Upper lobe of left lung (tissue), 6 donors: ENCODE measurements around the gene KLHDC8A. TPM values are rescaled to one million over a fixed set of nuclear protein-coding genes. Genes with fewer than 3 reads are reported as not detected.
"Not testable (repeated sequence)": the region's sequence is repeated elsewhere in the genome, so short reads cannot be mapped to it uniquely, and the experiment has no call there.

ENCODE experiments used
- ATAC-seq, 2 donors: fragments of 200-7000 bp; cut with Tn5 transposase; one replicate each; pipeline ENCODE4 v1.9.1; 2022; ENCODE audit warnings: mild to moderate bottlenecking in 2 of 2, moderate library complexity in 2 of 2; ENCODE audit not compliant: low FRiP score in 2 of 2
- DNase-seq, 2 donors: peaks; one replicate each; pipeline ENCODE4 v3.0.0-alpha.2; 2019 to 2020
- H3K27ac ChIP-seq, 4 donors: fragments of 200-600 bp; sonication (generic); one replicate each; pipeline ENCODE4 v1.5.1; 2016 to 2019
- H3K27me3 ChIP-seq, 4 donors: fragments of 200-600 bp; sonication (generic); one replicate each; pipeline ENCODE4 v1.5.1; 2017 to 2019
- H3K36me3 ChIP-seq, 4 donors: fragments of 200-600 bp; sonication (generic); one replicate each; pipeline ENCODE4 v1.5.1; 2016 to 2019
- H3K4me1 ChIP-seq, 4 donors: fragments of 200-600 bp; sonication (generic); one replicate each; pipeline ENCODE4 v1.5.1; 2018 to 2019
- H3K4me3 ChIP-seq, 4 donors: fragments of 200-600 bp; sonication (generic); one replicate each; pipeline ENCODE4 v1.5.1; 2017 to 2019; ENCODE audit warnings: mild to moderate bottlenecking in 2 of 4, moderate library complexity in 1 of 4
- H3K9me3 ChIP-seq, 4 donors: fragments of 200-600 bp; sonication (generic); one replicate each; pipeline ENCODE4 v1.5.1; 2018 to 2019
- CTCF ChIP-seq, 6 experiments: fragments of 450-650 bp in 4 of 6; fragments of 200-600 bp in 2 of 6; sonication (generic) in 2 of 6; IDR thresholded peaks; one replicate each; pipeline ENCODE4 v1.5.1; 2016 to 2019; ENCODE audit warnings: antibody characterized with exemption in 6 of 6
- EP300 ChIP-seq, 4 donors: sonication (generic); formaldehyde crosslinking; IDR thresholded peaks; one replicate each; pipeline ENCODE4 v1.5.1; 2017; ENCODE audit warnings: antibody characterized with exemption in 4 of 4, control low read depth in 2 of 4
- POLR2A ChIP-seq, 4 donors: fragments of 450-650 bp; IDR thresholded peaks; one replicate each; pipeline ENCODE4 v1.5.1; 2016 to 2017; ENCODE audit warnings: antibody characterized with exemption in 4 of 4, mild to moderate bottlenecking in 2 of 4
- POLR2AphosphoS5 ChIP-seq, 2 donors: sonication (generic); formaldehyde crosslinking; IDR thresholded peaks; one replicate each; pipeline ENCODE4 v1.5.1; 2017; ENCODE audit warnings: antibody characterized with exemption in 2 of 2
- WGBS, 2 donors: methylation state at CpG; one replicate each; pipeline ENCODE4 v1.1.5; 2017 to 2018; 5-methylcytosine and 5-hydroxymethylcytosine counted together
- total RNA-seq, 6 donors: library from RNA; depleted of rRNA in 4 of 6; stranded (reverse); fragments of >200 nt in 4 of 6; gene quantifications; one replicate each; pipeline versions ENCODE4 v1.1.0 to v1.2.1, GENCODE V29; 2016 to 2021
- donor health status: DM: no; HTN: no; CAD: no; lungs with moderate emphysema.
- donor health status: DM: no; HTN: yes; CAD: no; lungs with severe emphysema.

Gene KLHDC8A
- total RNA-seq, 6 donors from 2014 or later: 0.34 to 1.7 (median 0.37) TPM; not detected in 3

DNA sequence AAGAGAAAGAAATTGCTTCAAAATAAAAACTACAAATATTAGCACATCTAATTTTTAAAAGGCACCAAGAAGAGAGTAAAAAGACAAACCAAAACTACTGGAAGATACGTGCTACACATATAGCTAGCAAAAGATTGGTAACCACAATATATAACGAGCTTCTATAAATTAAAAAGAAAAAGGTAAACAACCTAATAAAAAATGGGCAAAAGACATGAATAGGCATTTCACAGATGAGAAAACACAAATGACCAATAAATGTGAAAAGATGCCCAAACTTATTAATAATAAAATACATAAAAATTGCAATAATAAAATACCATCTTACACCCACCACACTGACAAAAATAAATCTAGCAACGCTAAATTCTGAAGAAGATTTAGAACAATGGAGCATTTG lies 38.9 kb upstream of the KLHDC8A start:
- H3K4me3 ChIP-seq: no peak overlapping the region
- ATAC-seq: no peak
- H3K27me3 ChIP-seq: no peaks in the 10 kb centered on the region
- H3K36me3 ChIP-seq: no peaks in the 10 kb centered on the region
- TF ChIP-seq CTCF (IDR thresholded peaks at IDR 0.05) (no peak), POLR2A (IDR thresholded peaks at IDR 0.05) (no peak), POLR2AphosphoS5 (IDR thresholded peaks at IDR 0.05) (no peak), EP300 (IDR thresholded peaks at IDR 0.05) (no peak)
- H3K27ac ChIP-seq: no peak overlapping the region
- no peak for DNase-seq
- H3K9me3 ChIP-seq: no peaks in the 10 kb centered on the region
- no peaks in the 10 kb centered on the region for H3K4me1 ChIP-seq
- 76 to 82% methylated on average over 3 of the region's 3 CpGs for WGBS, 2 donors

DNA sequence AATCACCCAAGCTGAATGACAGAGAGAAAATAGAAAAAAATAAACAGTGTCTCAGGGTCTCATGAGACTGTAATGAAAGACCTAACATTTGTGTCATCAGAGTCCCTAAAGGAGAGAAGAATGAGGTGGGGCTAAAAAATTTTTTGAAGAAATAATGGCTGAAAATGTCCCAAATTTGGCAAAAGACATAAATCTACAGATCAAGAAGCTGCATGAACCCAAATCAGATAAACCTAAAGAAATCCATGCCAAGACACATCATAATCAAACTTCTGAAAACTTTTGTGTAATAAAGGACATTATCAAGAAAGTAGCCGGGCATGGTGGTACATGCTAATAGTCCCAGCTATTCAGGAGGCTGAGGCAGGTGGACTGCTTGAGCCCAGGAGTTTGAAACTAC lies 35.9 kb upstream of the KLHDC8A start:
- Histone ChIP-seq H3K27ac (no peak overlapping the region), H3K9me3 (no peaks in the 10 kb centered on the region), H3K27me3 (no peaks in the 10 kb centered on the region), H3K4me3 (no peak overlapping the region), H3K36me3 (no peaks in the 10 kb centered on the region), H3K4me1 (no peaks in the 10 kb centered on the region)
- TF ChIP-seq POLR2AphosphoS5 (IDR thresholded peaks at IDR 0.05) (no peak), EP300 (IDR thresholded peaks at IDR 0.05) (no peak), POLR2A (IDR thresholded peaks at IDR 0.05) (no peak), CTCF (IDR thresholded peaks at IDR 0.05) (no peak)
- DNase-seq (no peak), ATAC-seq (no peak)
- WGBS, 2 donors: 66 to 74% methylated on average over 1 of the region's 1 CpG

- WGBS, 2 donors: 89 to 94% methylated on average over 7 of the region's 7 CpGs
- Histone ChIP-seq H3K27me3 (no peaks in the 10 kb centered on the region), H3K9me3 (no peaks in the 10 kb centered on the region), H3K27ac (no peak overlapping the region), H3K36me3 (no peaks in the 10 kb centered on the region), H3K4me1 (no peaks in the 10 kb centered on the region), H3K4me3 (no peak overlapping the region)
- TF ChIP-seq POLR2AphosphoS5 (IDR thresholded peaks at IDR 0.05) (no peak), EP300 (IDR thresholded peaks at IDR 0.05) (no peak), CTCF (IDR thresholded peaks at IDR 0.05) (no peak), POLR2A (IDR thresholded peaks at IDR 0.05) (no peak)
- ATAC-seq: no peak
- peak in 1 of 2 donors; percentile 22 for DNase-seq
These were observed 34.7 kb upstream of the KLHDC8A start for GRCh38 chr1:205391386-205391785.

DNA sequence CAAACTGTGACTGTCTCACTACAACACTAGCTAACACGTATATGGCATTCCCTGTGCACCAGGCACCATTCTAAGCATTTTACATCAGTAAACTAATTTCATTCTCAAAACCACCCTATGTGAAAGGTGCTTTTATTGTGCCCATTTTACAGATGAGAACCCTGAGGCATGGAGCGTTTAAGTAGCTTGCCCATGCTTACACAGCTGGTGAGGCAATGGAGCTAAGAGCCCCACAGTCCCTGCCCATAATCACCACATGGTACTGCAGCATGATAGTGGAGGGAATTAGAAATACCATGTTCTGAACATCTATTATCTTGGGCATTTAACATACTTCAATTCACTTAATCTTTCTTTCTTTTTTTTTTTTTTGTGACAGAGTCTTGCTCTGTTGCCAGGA lies 31.1 kb upstream of the KLHDC8A start:
- Histone ChIP-seq H3K27ac (no peak overlapping the region), H3K9me3 (no peaks in the 10 kb centered on the region), H3K4me3 (no peak overlapping the region), H3K27me3 (no peaks in the 10 kb centered on the region), H3K36me3 (no peaks in the 10 kb centered on the region), H3K4me1 (peaks cover 0 to 3% (median 0%) of the 10 kb centered on the region in 4 donors)
- no peak for TF ChIP-seq EP300 (IDR thresholded peaks at IDR 0.05)
- TF ChIP-seq POLR2A (IDR thresholded peaks at IDR 0.05): no peak
- TF ChIP-seq CTCF (IDR thresholded peaks at IDR 0.05): no peak
- TF ChIP-seq POLR2AphosphoS5 (IDR thresholded peaks at IDR 0.05): no peak
- ATAC-seq (no peak), DNase-seq (no peak)
- WGBS, 2 donors: 98% methylated on average over 2 of the region's 2 CpGs

DNA sequence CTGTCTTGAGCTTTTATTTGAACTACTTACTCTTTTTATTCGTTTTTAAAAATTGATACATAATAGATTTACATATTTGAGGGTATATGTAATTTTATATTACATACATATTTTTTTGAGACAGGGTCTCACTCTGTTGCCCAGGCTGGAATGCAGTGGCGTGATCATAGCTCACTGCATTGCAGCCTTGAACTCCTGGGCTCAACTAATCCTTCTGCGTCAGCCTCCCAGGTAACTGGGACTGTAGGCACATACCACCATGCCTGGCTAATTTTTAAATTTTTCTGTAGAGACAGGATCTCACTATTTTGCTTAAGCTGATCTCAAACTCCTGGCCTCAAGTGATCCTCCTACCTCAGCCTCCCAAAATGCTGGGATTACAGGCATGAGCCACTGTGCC lies 26.3 kb upstream of the KLHDC8A start:
- WGBS, 2 donors: 75% methylated on average over 3 of the region's 3 CpGs
- not testable (repeated sequence) for H3K4me3 ChIP-seq, H3K36me3 ChIP-seq, H3K27me3 ChIP-seq, H3K9me3 ChIP-seq, ATAC-seq, DNase-seq
- Histone ChIP-seq H3K27ac (peak overlapping the region in 1 of 4 donors; percentile 52), H3K4me1 (peaks cover 0 to 11% (median 0%) of the 10 kb centered on the region in 4 donors)
